Ectodermal cell (in vitro differentiated cells): ENCODE measurements around the gene ASL.
"Not testable (repeated sequence)": the region's sequence is repeated elsewhere in the genome, so short reads cannot be mapped to it uniquely, and the experiment has no call there.

Source experiments
- H3K27ac ChIP-seq: 2 replicates; pipeline ENCODE4 v1.7.0; 2013; ENCODE audit warnings: mild to moderate bottlenecking, low read depth, low read length; ENCODE audit not compliant: insufficient read depth, poor library complexity, severe bottlenecking
- H3K27me3 ChIP-seq: 2 replicates; pipeline ENCODE4 v1.7.0; 2013; ENCODE audit warnings: mild to moderate bottlenecking, low read length; ENCODE audit not compliant: insufficient read depth, control insufficient read depth, poor library complexity, severe bottlenecking
- H3K36me3 ChIP-seq: one replicate; pipeline ENCODE4 v1.7.0; 2013; ENCODE audit warnings: low read length; ENCODE audit not compliant: control insufficient read depth, insufficient read depth
- H3K4me1 ChIP-seq: one replicate; pipeline ENCODE4 v1.7.0; 2013; ENCODE audit warnings: low read length; ENCODE audit not compliant: control insufficient read depth, insufficient read depth
- H3K4me3 ChIP-seq: 2 replicates; pipeline ENCODE4 v1.7.0; 2013; ENCODE audit warnings: low read depth, low read length, control low read depth; ENCODE audit not compliant: insufficient read depth
- H3K9me3 ChIP-seq: 2 replicates; pipeline ENCODE4 v1.7.0; 2013; ENCODE audit warnings: mild to moderate bottlenecking, low read length, moderate library complexity; ENCODE audit not compliant: control insufficient read depth
- WGBS, 2 experiments: methylation state at CpG; one replicate each; pipeline ENCODE4 v1.1.7; 2013; ENCODE audit warnings: missing lambda C conversion rate in 2 of 2; 5-methylcytosine and 5-hydroxymethylcytosine counted together

The ASL gene

DNA sequence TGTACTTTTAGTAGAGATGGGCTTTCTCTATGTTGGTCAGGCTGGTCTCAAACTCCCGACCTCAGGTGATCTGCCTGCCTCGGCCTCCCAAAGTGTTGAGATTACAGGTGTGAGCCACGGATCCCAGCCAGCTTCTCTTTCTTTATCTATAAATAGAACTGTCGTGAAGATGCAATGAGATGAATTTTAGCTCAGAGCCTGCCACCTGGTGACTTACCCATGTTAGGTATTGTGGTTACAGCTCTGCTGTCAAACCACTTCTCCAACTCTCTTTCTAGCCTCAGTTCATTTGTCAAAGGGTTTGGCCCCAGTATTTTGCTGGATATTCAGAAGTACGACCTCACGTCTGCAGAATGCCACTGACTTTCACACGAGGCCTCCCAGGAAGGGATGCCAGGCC, 3.4 kb upstream of the ASL start:
- H3K4me1 ChIP-seq, H3K36me3 ChIP-seq, H3K9me3 ChIP-seq, H3K4me3 ChIP-seq, H3K27me3 ChIP-seq, H3K27ac ChIP-seq: not testable (repeated sequence)
- 90% methylated on average over 7 of the region's 7 CpGs for WGBS, 2 experiments

GRCh38 chr7:66076462-66077329, 1.1 kb downstream of the ASL start:
- no peaks in the 10 kb centered on the region for H3K9me3 ChIP-seq
- H3K4me3 ChIP-seq = peak overlapping the region; percentile 81
- H3K36me3 ChIP-seq = no peaks in the 10 kb centered on the region
- H3K27ac ChIP-seq = no peak overlapping the region
- 83 to 85% methylated on average over 11 of the region's 11 CpGs for WGBS, 2 experiments
- H3K27me3 ChIP-seq = no peaks in the 10 kb centered on the region
- peaks cover 6% of the 10 kb centered on the region for H3K4me1 ChIP-seq

DNA sequence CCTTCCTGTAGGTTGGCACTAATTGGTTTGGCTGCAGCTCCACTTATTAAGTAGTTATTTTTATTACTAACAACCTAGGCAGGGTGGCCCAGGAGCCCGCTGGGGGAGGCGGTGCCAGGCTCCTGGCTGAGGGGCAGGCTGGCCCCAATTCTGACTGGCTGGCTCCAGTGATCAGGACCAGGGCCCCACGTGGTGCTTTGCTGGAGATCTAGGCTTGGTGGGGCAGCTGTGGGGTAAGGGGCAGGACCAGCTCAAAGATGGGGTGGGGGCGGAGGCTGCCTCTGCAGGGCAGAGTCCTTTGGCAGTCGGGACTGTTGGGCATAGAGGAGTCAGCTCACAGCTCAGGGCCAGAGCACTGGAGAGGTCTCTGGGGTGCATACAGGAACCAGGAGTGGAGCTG, 2.4 kb downstream of the ASL start:
- Histone ChIP-seq H3K9me3 (no peaks in the 10 kb centered on the region), H3K4me1 (peaks cover 6% of the 10 kb centered on the region), H3K27ac (no peak overlapping the region), H3K27me3 (no peaks in the 10 kb centered on the region), H3K4me3 (no peak overlapping the region), H3K36me3 (no peaks in the 10 kb centered on the region)
- 88 to 90% methylated on average over 5 of the region's 5 CpGs for WGBS, 2 experiments

GRCh38 chr7:66082083-66082482, 6.5 kb downstream of the ASL start:
- no peak overlapping the region for H3K4me3 ChIP-seq
- no peaks in the 10 kb centered on the region for H3K36me3 ChIP-seq
- 94 to 95% methylated on average over 6 of the region's 6 CpGs for WGBS, 2 experiments
- no peaks in the 10 kb centered on the region for H3K27me3 ChIP-seq
- H3K27ac ChIP-seq = no peak overlapping the region
- no peaks in the 10 kb centered on the region for H3K9me3 ChIP-seq
- H3K4me1 ChIP-seq = peaks cover 2% of the 10 kb centered on the region

- Histone ChIP-seq H3K27ac (no peak overlapping the region), H3K36me3 (no peaks in the 10 kb centered on the region), H3K4me1 (peaks cover 2% of the 10 kb centered on the region), H3K4me3 (no peak overlapping the region), H3K27me3 (no peaks in the 10 kb centered on the region), H3K9me3 (no peaks in the 10 kb centered on the region)
- WGBS, 2 experiments = 96% methylated on average over 16 of the region's 16 CpGs
Observed at GRCh38 chr7:66082886-66083415, 7.3 kb downstream of the ASL start.

- Histone ChIP-seq H3K36me3 (no peaks in the 10 kb centered on the region), H3K4me1 (peaks cover 2% of the 10 kb centered on the region), H3K27ac (no peak overlapping the region), H3K9me3 (no peaks in the 10 kb centered on the region), H3K4me3 (no peak overlapping the region), H3K27me3 (no peaks in the 10 kb centered on the region)
- WGBS, 2 experiments = 74 to 80% methylated on average over 2 of the region's 2 CpGs
Observed at GRCh38 chr7:66083677-66084076, 8.1 kb downstream of the ASL start.

- Histone ChIP-seq H3K27me3 (no peaks in the 10 kb centered on the region), H3K36me3 (no peaks in the 10 kb centered on the region), H3K27ac (no peak overlapping the region), H3K4me3 (no peak overlapping the region), H3K4me1 (peaks cover 2% of the 10 kb centered on the region), H3K9me3 (no peaks in the 10 kb centered on the region)
- WGBS, 2 experiments = 87 to 90% methylated on average over 32 of the region's 32 CpGs
Observed at GRCh38 chr7:66088861-66089838, 13.5 kb downstream of the ASL start.

- no peaks in the 10 kb centered on the region for H3K9me3 ChIP-seq
- no peaks in the 10 kb centered on the region for H3K4me1 ChIP-seq
- 95 to 96% methylated on average over 19 of the region's 19 CpGs for WGBS, 2 experiments
- H3K4me3 ChIP-seq = no peak overlapping the region
- H3K36me3 ChIP-seq = no peaks in the 10 kb centered on the region
- H3K27ac ChIP-seq = no peak overlapping the region
- H3K27me3 ChIP-seq = no peaks in the 10 kb centered on the region
Observed at GRCh38 chr7:66092654-66093053, 17.0 kb downstream of the ASL start.

- WGBS, 2 experiments = 87 to 91% methylated on average over 4 of the region's 4 CpGs
Observed at GRCh38 chr7:66095010-66095409, 19.4 kb downstream of the ASL start.

GRCh38 chr7:66099232-66099550, 23.6 kb downstream of the ASL start:
- Histone ChIP-seq H3K9me3 (no peaks in the 10 kb centered on the region), H3K4me1 (no peaks in the 10 kb centered on the region), H3K27me3 (no peaks in the 10 kb centered on the region), H3K27ac (no peak overlapping the region), H3K4me3 (no peak overlapping the region), H3K36me3 (no peaks in the 10 kb centered on the region)
- no CpG with 5 or more reads among the region's 2 CpGs for WGBS, 2 experiments

More at GRCh38 chr7:66095010-66095409, 19.4 kb downstream of the ASL start:
- Histone ChIP-seq H3K36me3 (no peaks in the 10 kb centered on the region), H3K4me1 (no peaks in the 10 kb centered on the region), H3K9me3 (no peaks in the 10 kb centered on the region), H3K27ac (no peak overlapping the region), H3K4me3 (no peak overlapping the region), H3K27me3 (no peaks in the 10 kb centered on the region)
